GM19463 (cell line): Measurements from ENCODE around the gene DOCK2.
"Not testable (repeated sequence)": the region's sequence is repeated elsewhere in the genome, so short reads cannot be mapped to it uniquely, and the experiment has no call there.

Source experiments
- ATAC-seq: cut with Tn5 transposase; IDR thresholded peaks from one replicate; pipeline ENCODE4 v1.9.1; 2021; ENCODE audit warnings: mild to moderate bottlenecking, moderate library complexity; ENCODE audit not compliant: unreplicated experiment

DOCK2 gene

DNA sequence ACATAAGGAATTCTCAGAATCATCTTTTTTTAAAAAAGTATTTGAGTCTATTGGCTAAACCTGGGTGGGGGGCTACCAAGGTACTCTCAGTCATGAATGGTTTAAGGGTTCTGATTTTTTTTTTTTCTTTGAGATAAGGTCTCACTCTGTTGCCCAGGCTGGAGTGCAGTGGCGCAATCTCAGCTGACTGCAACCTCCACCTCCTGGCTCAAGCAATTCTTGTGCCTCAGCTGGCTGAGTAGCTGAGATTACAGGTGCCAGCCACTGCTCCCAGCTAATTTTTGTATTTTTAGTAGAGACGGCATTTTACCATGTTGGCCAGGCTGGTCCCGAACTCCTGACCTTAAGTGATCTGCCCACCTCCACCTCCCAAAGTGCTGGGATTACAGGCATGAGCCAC, 171.8 kb downstream of the DOCK2 start:
- ATAC-seq, result not testable (repeated sequence)

DNA sequence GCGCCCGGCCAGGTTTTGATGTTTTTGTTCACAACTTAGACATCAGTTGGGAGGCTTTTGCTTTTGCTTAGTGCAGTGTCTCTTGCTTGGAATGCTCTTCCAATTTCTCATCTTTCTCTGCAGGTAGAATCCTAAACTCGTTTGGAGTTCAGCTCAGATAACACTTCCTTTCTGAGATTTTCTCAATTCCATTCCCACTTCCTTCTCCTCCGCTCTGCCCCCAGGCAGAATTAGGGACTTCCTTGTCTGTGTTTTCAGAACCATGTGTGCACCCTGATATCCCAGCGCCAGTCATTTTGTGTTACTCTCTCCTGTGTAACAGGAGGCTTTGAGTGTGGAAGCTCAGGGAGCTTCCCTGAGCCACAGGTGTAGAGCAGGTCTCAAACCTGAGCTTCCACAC, 172.2 kb downstream of the DOCK2 start:
- ATAC-seq, result no peak

DNA sequence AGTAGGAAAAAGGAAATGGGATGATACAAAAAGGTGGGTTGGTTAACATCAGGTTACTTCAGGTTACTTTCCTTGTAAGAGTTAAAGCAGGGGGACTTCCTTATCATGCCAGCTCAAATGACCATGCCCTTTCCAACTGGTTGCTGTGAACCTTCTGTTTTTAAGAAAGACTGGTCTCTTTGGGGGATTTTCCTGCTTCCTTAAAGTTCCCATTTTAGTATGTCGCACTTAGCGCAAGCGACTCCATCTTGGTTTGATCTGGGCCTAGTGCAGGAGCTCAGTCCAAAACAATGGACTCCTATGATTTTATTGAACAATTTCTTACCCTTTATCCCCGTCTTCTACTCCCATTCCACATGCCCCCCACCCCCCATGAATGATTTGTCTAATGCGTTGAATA, 173.4 kb downstream of the DOCK2 start:
- ATAC-seq, result no peak

GRCh38 chr5:169811023-169811422, 173.9 kb downstream of the DOCK2 start:
- no peak for ATAC-seq

DNA sequence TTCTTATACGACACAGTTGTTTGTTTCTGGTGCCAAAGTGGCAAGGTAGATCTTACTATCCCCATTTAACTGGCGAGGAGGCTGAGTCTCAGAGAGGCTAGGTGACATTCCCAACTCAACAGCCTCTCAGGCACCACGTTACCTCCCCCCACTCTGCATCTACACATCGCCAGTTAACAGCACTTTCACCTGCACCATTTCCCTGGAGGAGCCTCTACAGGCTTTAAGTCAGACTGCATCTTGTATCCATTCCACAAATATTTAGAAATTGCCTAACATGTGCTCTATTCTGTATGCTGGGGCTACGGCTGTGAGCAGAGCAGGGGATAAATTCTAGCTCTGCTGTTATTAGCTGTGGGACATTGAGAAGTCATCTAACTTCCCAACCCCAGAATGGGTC, 174.6 kb downstream of the DOCK2 start:
- no peak for ATAC-seq

DNA sequence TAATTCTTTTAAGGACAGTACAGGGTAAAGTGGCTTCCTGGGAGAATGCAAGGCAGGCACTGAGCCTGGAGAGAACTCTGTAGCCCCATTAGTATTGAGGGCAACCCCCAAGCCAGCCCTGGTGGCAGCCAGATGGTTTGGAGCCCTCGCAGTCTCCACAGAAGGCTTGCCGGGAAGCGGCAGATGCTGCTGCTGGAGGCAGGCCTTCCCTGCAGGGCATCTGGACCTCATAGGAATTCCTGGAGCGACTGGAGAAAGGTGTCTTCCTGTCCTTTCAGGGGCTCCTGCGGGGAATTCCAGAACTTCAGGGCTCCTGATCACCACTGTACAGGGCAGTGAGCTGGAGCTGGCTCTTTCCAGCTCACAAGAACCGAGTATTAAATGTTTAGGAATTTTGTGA, 175.7 kb downstream of the DOCK2 start:
- no peak for ATAC-seq

DNA sequence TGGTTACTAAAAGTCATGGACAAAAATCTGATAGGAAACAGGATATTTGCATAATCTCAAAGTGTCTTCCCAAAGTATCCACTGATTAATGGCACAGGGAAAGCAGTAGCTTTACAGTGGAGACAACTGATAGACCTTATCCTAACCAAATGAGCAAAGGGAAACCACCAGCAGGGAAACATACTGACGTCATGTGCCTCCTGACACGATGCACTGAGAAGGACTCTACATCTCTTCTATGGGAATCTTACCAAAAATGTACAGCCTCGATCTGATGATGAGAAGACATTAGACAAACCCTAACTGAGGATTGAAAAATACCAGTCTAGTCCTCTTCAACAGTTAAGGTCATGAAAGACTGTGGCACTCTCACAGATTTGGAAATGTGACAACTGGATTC, 177.0 kb downstream of the DOCK2 start:
- ATAC-seq, result no peak

DNA sequence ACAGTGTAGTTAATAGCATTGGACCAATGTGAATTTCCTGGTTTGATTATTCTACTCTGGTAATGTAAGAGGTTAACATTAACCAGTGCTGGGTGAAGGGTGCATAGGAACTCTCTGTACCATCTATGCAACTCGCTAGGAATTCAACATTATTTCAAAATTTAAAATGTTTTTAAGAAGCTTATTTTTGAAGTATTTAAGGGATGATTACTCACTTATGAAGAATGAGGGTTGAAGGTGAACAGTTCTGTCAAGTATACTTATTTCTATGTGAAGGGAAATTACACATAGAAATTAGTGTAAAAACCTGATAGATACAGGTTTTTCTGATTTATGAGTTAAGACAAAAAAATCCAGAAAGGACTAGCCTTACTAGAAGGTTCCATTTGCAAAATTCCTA, 177.4 kb downstream of the DOCK2 start:
- ATAC-seq, result no peak

- ATAC-seq, result no peak
Observed at GRCh38 chr5:169817031-169817430, 180.0 kb downstream of the DOCK2 start.

- ATAC-seq, result no peak
Observed at GRCh38 chr5:169826618-169827017, 189.5 kb downstream of the DOCK2 start.

DNA sequence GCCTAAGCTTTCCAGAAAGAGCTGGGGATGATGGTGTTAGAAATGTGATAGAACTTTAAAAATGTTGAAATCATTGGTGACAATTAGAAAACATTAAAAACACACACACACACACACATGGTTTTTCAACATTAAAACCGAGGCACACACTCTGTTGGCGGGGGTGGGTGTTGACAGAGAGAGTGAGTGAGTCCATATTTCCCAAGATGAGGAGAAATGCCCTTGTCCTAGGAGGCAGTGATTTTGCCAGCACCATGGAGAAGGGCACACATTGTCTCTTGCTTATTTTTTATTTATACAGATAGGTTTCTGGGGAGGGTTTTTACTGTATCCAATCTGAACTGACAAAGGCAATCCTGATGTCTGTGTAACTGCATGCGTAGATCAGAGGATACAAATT, 190.7 kb downstream of the DOCK2 start:
- no peak for ATAC-seq

- ATAC-seq, result peak; percentile 76
Observed at GRCh38 chr5:169828385-169828784, 191.3 kb downstream of the DOCK2 start.

DNA sequence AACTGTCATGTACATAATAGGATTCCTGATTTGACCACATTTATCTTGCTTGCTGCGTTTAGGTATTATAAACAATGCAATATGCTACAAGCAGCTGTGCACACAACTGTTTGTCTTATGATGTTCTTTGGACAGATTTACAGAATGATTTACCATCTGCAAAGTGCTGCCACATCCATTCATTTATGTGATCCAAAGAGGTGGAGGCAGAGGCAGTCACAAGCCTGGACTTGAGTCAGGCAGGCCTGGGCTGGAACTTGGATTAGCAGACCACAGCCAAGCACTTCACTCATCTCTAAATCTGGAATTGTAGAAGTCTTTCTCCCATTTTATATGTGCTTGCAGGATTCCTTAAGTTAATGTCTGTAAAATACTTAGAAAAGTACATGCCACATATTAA, 194.3 kb downstream of the DOCK2 start:
- ATAC-seq, result no peak

GRCh38 chr5:169832304-169832703, 195.2 kb downstream of the DOCK2 start:
- ATAC-seq, result no peak

DNA sequence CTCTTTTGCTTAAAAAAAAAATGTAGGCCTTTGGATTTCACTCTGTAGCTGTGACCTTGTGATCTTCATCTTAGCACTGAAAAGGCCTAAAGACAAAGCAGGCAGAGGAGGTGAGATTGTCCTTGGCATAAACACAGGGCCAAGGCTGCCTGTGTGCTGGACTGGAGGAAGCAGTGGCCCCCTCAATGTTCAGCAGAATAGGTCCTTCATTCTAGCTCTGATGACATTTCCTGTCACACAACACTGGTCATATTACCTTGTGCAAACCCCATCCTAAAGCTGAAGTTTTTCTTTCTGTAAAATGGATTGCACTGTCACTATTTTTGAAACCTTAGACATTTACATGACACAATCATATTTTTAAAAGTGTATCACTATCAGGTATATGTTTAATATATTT, 195.8 kb downstream of the DOCK2 start:
- no peak for ATAC-seq

DNA sequence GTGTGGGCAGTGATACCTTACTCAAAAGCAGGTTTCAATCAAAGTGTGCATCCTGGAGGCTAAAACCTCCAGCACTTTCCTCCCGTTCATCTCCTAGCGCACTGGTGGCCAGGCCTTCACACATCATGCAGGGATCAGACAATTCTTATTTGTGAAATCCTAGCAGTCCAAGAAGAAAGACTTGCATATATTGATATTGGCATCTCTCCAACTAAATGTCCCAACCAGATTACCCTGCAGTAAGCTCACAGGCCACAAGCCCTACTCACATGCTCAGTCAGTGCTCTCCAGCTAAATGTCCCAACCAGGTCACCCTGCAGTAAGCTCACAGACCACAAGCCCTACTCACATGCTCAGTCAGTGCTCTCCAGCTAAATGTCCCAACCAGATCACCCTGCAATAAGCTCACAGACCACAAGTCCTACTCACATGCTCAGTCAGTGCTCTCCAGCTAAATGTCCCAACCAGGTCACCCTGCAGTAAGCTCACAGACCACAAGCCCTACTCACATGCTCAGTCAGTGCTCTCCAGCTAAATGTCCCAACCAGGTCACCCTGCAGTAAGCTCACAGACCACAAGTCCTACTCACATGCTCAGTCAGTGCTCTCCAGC, 196.7 kb downstream of the DOCK2 start:
- not testable (repeated sequence) for ATAC-seq

GRCh38 chr5:169834540-169834939, 197.5 kb downstream of the DOCK2 start:
- not testable (repeated sequence) for ATAC-seq

- ATAC-seq, result no peak
Observed at GRCh38 chr5:169836835-169837536, 199.9 kb downstream of the DOCK2 start.

GRCh38 chr5:169837686-169838085, 200.6 kb downstream of the DOCK2 start:
- ATAC-seq, result no peak

GRCh38 chr5:169838688-169839087, 201.6 kb downstream of the DOCK2 start:
- ATAC-seq, result peak; percentile 92

- ATAC-seq, result no peak
Observed at GRCh38 chr5:169840405-169840804, 203.3 kb downstream of the DOCK2 start.

- ATAC-seq, result no peak
Observed at GRCh38 chr5:169842699-169843098, 205.6 kb downstream of the DOCK2 start.

DNA sequence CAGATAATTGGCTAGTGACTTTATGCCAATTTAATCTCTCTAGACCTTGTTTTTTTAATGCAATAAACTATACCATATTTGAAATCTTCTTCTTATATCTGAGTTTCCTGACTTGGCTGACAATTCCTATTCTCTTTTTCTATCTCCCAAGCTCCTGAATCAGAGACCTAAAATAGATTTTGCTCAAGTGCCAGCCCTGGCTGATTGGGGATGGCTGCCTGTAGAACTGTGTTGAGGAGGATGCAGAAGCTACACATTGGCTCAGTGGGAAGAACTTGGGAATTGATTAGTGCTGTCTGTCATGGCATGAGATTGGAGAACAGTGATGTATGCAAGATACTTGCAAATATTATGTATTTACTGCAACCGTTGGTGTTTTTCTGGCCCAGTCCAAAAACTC, 210.4 kb downstream of the DOCK2 start:
- ATAC-seq, result no peak
